CD8-positive, alpha-beta memory T cell (primary cell): ENCODE results near the gene TBCD. TPM values are rescaled to one million over a fixed set of nuclear protein-coding genes. Genes with fewer than 3 reads are reported as not detected.

Experiments
- CTCF ChIA-PET: fragments of 350-600 bp; sonication (Branson Sonifier 250); formaldehyde crosslinking; loops from one replicate; lab custom pipeline; 2021; ENCODE audit warnings: antibody characterized with exemption; lab: Charles Lee
- POLR2A ChIA-PET: fragments of 350-600 bp; sonication (Branson Sonifier 250); formaldehyde crosslinking; loops from one replicate; lab custom pipeline; 2021; ENCODE audit warnings: antibody characterized with exemption; lab: Charles Lee
- DNase-seq, 5 donors: peaks; one replicate each; pipeline versions ENCODE4 v3.0.0 to v3.0.0-alpha.2; 2020 to 2022; ENCODE audit warnings: mixed read lengths in 1 of 5
- H3K27ac ChIP-seq: one replicate; pipeline ENCODE4 v1.7.0; 2013; ENCODE audit warnings: low read depth, mild to moderate bottlenecking, low read length, moderate library complexity
- H3K27me3 ChIP-seq: 2 replicates; pipeline ENCODE4 v1.7.0; 2013; ENCODE audit warnings: low read length, mild to moderate bottlenecking; ENCODE audit not compliant: insufficient read depth, poor library complexity, severe bottlenecking
- H3K36me3 ChIP-seq: 2 replicates; pipeline ENCODE4 v1.7.0; 2013; ENCODE audit warnings: mild to moderate bottlenecking, low read length, moderate library complexity; ENCODE audit not compliant: insufficient read depth
- H3K4me1 ChIP-seq: 2 replicates; pipeline ENCODE4 v1.7.0; 2013; ENCODE audit warnings: mild to moderate bottlenecking, low read length, moderate library complexity; ENCODE audit not compliant: insufficient read depth
- H3K4me3 ChIP-seq: 2 replicates; pipeline ENCODE4 v1.7.0; 2013; ENCODE audit warnings: mild to moderate bottlenecking, low read length
- H3K9me3 ChIP-seq: 2 replicates; pipeline ENCODE4 v1.7.0; 2013; ENCODE audit warnings: mild to moderate bottlenecking, low read length
- H3K27ac Mint-ChIP-seq, 8 donors: one replicate each; pipeline ENCODE4 v1.8.0; 2020 to 2021; ENCODE audit warnings: mixed read lengths in 8 of 8, mild to moderate bottlenecking in 6 of 8, inconsistent platforms in 3 of 8, moderate library complexity in 3 of 8
- H3K27me3 Mint-ChIP-seq, 2 donors: one replicate each; pipeline ENCODE4 v1.8.0; 2020 to 2021; ENCODE audit warnings: mixed read lengths in 2 of 2, mild to moderate bottlenecking in 1 of 2, moderate library complexity in 1 of 2
- H3K36me3 Mint-ChIP-seq, 3 donors: one replicate each; pipeline ENCODE4 v1.8.0; 2020 to 2021; ENCODE audit warnings: mixed read lengths in 3 of 3, inconsistent platforms in 1 of 3, mild to moderate bottlenecking in 1 of 3
- H3K4me1 Mint-ChIP-seq, 3 donors: one replicate each; pipeline ENCODE4 v1.8.0; 2020 to 2021; ENCODE audit warnings: mixed read lengths in 3 of 3, inconsistent platforms in 1 of 3, mild to moderate bottlenecking in 1 of 3
- H3K4me3 Mint-ChIP-seq, 7 donors: one replicate each; pipeline ENCODE4 v1.8.0; 2020 to 2021; ENCODE audit warnings: mixed read lengths in 7 of 7, mild to moderate bottlenecking in 6 of 7, moderate library complexity in 4 of 7, inconsistent platforms in 2 of 7
- H3K9me3 Mint-ChIP-seq, 5 donors: one replicate each; pipeline ENCODE4 v1.8.0; 2020 to 2022; ENCODE audit warnings: mixed read lengths in 5 of 5, mild to moderate bottlenecking in 3 of 5, moderate library complexity in 2 of 5, inconsistent platforms in 1 of 5
- polyA plus RNA-seq: library from polyadenylated mRNA; unstranded; fragments of 300-500 nt; fragmentation: Illumina TruSeq; gene quantifications from one replicate; pipeline ENCODE4 v1.2.3, GENCODE V29; 2021
- total RNA-seq, 2 experiments: library from RNA; stranded (reverse); gene quantifications; one replicate each; pipeline ENCODE4 v1.2.3, GENCODE V29; 2021

TBCD gene
- total and polyA plus RNA-seq, 3 experiments from 2014 or later, result 79.1 to 130 (median 83.7) TPM

DNA sequence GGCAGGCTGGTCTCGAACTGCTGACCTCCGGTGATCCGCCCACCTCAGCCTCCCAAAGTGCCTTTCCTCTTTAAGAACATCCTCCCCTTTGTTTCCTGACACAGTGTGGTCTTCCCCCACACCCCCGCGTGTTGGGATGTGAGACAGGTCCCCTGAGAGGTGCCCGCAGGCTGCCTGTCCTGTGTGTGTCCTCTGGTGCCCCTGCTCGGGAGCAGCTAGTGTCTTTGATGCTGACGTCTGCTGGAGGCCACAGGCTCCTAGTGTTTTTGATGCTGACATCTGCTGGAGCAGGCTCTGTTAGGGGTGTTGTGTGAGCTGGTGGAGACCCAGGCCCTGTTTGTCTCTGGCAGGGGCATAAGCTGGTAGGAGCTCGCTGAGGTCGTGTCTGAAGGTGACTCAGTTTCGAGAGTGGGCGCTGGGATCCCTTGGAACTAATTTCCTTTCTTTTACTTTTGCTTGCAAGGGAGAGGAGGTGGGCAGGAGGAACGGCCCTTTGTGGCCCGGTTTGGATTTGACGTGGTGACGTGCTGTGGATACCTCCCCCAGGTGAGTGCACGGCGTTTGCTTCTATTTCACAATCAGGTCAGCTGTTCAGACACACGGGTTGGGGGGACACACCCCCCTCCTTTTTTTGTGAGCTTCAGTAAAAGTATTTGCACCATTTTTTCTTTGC is 29.4 kb upstream of the TBCD start:
- no peaks in the 10 kb centered on the region for H3K9me3 Mint-ChIP-seq
- peaks cover 20% of the 10 kb centered on the region for H3K36me3 ChIP-seq

DNA sequence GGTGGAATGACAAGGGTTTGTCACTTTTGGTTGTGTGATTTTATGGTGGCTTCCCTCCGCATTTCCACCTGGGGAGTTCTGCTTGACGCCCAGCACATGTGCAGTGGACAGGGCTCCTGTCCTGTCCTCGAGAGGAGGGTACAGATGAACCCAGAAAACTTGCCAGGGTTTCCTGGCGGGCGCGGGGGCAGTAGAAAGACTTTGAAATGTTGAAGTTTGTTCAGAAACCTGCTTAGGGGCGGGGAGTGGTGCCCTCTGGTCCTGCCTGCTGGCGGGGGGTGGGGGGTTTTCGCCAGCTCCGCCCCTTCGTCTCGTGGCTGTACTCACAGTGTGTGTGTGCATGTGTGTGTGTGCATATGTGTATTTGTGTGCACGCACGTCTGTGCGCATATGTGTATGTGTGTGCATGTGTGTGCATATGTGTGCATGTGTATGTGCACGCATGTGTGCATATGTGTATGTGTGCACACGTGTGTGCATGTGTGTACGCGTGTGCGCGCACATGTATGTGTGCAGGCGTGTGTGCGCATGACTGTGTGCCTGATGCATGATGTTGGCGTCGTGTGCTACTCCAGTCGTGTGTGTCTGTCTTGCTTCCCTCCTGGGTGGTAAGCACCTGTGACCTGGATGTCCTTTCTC is 28.6 kb upstream of the TBCD start:
- H3K4me3 ChIP-seq, result no peak overlapping the region
- H3K4me1 Mint-ChIP-seq, result peaks cover 5 to 7% (median 5%) of the 10 kb centered on the region in 3 donors
- ChIA-PET POLR2A (no interaction called here), CTCF (no interaction called here)
- H3K9me3 ChIP-seq, result no peaks in the 10 kb centered on the region
- peaks cover 1% of the 10 kb centered on the region for H3K4me1 ChIP-seq
- peaks cover 21% of the 10 kb centered on the region for H3K36me3 ChIP-seq
- H3K27me3 Mint-ChIP-seq, result no peaks in the 10 kb centered on the region
- H3K27ac ChIP-seq, result no peak overlapping the region
- peak overlapping the region in 3 of 8 donors; percentile 14 to 64 (median 42) for H3K27ac Mint-ChIP-seq
- H3K27me3 ChIP-seq, result no peaks in the 10 kb centered on the region
- peaks cover 3 to 71% (median 18%) of the 10 kb centered on the region in 3 donors for H3K36me3 Mint-ChIP-seq
- no peaks in the 10 kb centered on the region for H3K9me3 Mint-ChIP-seq
- peak overlapping the region in 1 of 7 donors; percentile 50 for H3K4me3 Mint-ChIP-seq
- DNase-seq, result no peak

More for the DNA sequence above, 29.4 kb upstream of the TBCD start:
- ChIA-PET CTCF (no interaction called here), POLR2A (interaction anchor here (0.6 kb wide), 1 partner anchor 36 kb away, joined by 3 read pairs; no protein-coding TSS in a partner anchor)
- H3K27me3 Mint-ChIP-seq, result no peaks in the 10 kb centered on the region
- no peak overlapping the region for H3K27ac ChIP-seq
- peaks cover 13 to 14% (median 13%) of the 10 kb centered on the region in 3 donors for H3K4me1 Mint-ChIP-seq
- peaks cover 3 to 68% (median 16%) of the 10 kb centered on the region in 3 donors for H3K36me3 Mint-ChIP-seq
- H3K4me1 ChIP-seq, result peaks cover 9% of the 10 kb centered on the region
- H3K27ac Mint-ChIP-seq, result no peak overlapping the region
- H3K9me3 ChIP-seq, result no peaks in the 10 kb centered on the region
- DNase-seq, result no peak
- no peaks in the 10 kb centered on the region for H3K27me3 ChIP-seq
- no peak overlapping the region for H3K4me3 Mint-ChIP-seq
- no peak overlapping the region for H3K4me3 ChIP-seq

DNA sequence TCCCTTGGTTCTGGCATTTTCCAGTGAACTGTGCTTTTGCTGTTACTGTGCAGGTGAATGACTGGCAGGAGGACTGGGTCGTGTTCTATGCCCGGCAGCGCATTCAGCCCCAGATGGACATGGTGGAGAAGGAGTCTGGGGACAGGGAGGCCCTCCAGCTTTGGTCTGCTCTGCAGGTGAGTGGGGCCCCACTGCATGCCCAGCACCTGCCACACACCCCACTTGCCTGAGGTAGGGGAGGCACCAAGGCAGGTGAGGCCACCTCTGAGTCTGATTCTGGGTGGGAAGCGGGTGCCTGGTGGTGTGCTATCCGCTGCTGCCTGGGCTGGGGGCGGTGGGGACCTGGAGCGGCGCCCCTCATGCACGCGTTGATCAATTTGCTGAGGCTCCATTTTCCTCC is 25.4 kb upstream of the TBCD start:
- no peak overlapping the region for H3K4me3 Mint-ChIP-seq
- H3K4me1 ChIP-seq, result no peaks in the 10 kb centered on the region
- DNase-seq, result no peak
- H3K36me3 Mint-ChIP-seq, result peaks cover 3 to 59% (median 20%) of the 10 kb centered on the region in 3 donors
- H3K4me3 ChIP-seq, result no peak overlapping the region
- H3K9me3 ChIP-seq, result no peaks in the 10 kb centered on the region
- no peaks in the 10 kb centered on the region for H3K27me3 Mint-ChIP-seq
- H3K27me3 ChIP-seq, result no peaks in the 10 kb centered on the region
- H3K9me3 Mint-ChIP-seq, result no peaks in the 10 kb centered on the region
- peaks cover 0 to 3% (median 0%) of the 10 kb centered on the region in 3 donors for H3K4me1 Mint-ChIP-seq
- no peak overlapping the region for H3K27ac Mint-ChIP-seq
- ChIA-PET POLR2A (no interaction called here), CTCF (no interaction called here)
- H3K36me3 ChIP-seq, result peaks cover 12% of the 10 kb centered on the region
- no peak overlapping the region for H3K27ac ChIP-seq

DNA sequence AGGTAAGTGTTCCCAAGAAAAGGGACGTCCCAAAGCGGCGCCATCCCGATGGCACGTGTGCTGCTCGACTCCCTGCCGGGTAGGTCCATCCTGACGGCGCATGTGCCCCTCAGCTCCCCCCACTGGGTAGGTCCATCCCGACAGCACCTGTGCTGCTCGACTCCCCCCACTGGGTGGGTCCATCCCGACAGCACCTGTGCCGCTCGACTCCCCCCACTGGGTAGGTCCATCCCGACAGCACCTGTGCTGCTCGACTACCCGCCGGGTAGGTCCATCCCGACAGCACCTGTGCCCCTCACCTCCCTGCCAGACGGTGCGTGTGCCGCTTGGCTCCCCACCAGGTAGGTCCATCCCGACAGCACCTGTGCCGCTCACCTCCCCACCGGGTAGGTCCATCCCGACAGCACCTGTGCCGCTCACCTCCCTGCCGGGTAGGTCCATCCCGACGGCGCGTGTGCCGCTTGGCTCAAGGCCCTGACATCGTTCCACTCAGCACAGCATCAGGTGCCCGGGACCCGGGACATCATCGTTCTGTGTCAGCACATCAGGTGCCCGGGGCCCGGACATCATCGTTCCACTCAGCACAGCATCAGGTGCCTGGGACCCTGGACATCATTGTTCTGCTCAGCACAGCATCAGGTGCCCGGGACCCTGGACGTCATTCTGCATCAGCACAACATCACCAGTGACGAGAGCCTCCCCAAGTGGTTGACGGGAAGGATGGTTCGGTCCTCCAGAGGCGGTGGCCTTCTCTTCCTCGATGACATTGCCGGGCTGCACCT is 22.2 kb upstream of the TBCD start:
- Mint-ChIP-seq H3K27ac (peak overlapping the region in 1 of 8 donors; percentile 60), H3K4me1 (peaks cover 0 to 2% (median 0%) of the 10 kb centered on the region in 3 donors), H3K36me3 (peaks cover 6 to 49% (median 12%) of the 10 kb centered on the region in 3 donors), H3K9me3 (peaks cover 0 to 4% (median 0%) of the 10 kb centered on the region in 5 donors), H3K27me3 (no peaks in the 10 kb centered on the region), H3K4me3 (no peak overlapping the region)
- CTCF ChIA-PET, result no interaction called here
- Histone ChIP-seq H3K4me1 (no peaks in the 10 kb centered on the region), H3K27ac (no peak overlapping the region), H3K9me3 (no peaks in the 10 kb centered on the region), H3K36me3 (peaks cover 6% of the 10 kb centered on the region), H3K4me3 (no peak overlapping the region), H3K27me3 (no peaks in the 10 kb centered on the region)
- POLR2A ChIA-PET, result no interaction called here
- DNase-seq, result no peak

DNA sequence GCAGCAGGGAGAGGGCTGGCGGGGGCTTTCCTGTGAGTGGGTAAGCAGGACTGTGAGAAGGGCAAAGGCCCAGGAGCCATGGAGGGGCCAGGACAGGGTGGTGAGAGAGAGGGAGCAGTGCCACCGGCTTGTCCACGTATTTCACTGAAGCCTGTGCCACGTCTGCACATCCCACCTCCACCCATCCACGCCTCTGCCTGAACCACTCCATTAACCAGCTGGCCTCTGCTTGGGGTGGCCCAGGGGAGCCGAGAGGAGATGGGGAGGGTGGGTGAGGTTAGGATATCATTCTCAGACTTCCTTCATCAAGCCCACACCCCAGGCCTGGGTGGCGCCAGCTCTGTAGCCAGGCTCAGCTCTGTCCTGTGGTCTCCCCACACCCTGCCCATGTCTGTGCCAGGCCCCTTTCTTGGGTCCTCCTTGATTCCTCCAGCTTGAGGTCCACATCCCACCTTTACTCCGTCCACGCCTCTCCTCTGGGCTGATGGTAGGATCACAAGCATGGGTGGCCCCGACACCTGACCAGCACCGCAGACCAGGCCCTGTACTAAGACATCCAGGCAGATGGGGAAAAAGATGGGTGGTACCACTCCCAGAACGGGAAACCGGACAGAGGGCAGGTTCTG is 19.6 kb upstream of the TBCD start:
- Mint-ChIP-seq H3K27me3 (no peaks in the 10 kb centered on the region), H3K9me3 (peaks cover 0 to 4% (median 0%) of the 10 kb centered on the region in 5 donors), H3K4me3 (no peak overlapping the region), H3K4me1 (peaks cover 0 to 7% (median 2%) of the 10 kb centered on the region in 3 donors), H3K36me3 (peaks cover 6 to 34% (median 9%) of the 10 kb centered on the region in 3 donors), H3K27ac (no peak overlapping the region)
- POLR2A ChIA-PET, result no interaction called here
- CTCF ChIA-PET, result no interaction called here
- Histone ChIP-seq H3K27ac (no peak overlapping the region), H3K27me3 (no peaks in the 10 kb centered on the region), H3K4me3 (no peak overlapping the region), H3K36me3 (peaks cover 4% of the 10 kb centered on the region), H3K4me1 (no peaks in the 10 kb centered on the region), H3K9me3 (no peaks in the 10 kb centered on the region)
- DNase-seq, result no peak

DNA sequence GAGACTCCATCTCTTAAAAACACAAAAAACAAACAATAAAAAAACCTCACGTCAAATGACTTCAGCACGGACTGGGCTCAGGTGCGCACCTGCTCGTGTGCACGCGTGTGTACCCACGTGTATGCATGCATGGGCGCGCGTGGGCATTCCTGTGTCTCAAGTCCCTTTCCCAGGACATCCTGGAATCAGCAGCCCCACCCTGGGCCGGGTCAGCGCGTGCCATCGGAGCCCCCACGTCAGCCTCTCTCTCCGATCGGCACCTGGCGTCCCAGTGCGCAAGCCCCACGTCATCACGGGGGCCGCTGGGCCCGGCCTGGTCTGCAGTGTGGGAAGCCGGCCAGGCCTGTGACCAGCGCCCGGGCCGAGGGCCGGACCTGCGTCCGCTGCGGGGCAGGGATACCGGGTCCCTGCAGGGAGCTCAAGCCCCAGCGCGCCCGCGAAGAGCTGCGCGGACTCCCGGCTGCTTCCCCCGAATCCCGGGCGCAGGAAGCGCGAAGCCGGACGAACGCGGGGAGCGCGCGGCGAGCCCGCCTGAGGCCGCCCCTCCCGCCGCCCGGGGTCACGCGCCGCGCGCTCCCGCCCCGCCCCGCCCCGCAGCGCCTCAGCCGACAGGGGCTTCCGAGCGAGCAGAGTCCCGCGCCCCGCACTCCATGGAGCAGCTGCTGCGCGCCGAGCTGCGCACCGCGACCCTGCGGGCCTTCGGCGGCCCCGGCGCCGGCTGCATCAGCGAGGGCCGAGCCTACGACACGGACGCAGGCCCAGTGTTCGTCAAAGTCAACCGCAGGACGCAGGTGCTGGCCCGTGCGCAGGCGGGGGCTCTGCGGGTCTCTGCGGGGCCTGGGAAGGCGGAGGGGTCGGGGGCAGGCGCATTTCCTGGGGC is 16.6 kb upstream of the TBCD start, which contains the start of gene FN3K:
TSS of gene FN3K (plus strand) at position 629 of the 880 bp plus-strand sequence. CDS start at position 651, 22 bp downstream.
- H3K27me3 ChIP-seq, result no peaks in the 10 kb centered on the region
- H3K36me3 ChIP-seq, result peaks cover 5% of the 10 kb centered on the region
- peak in 3 of 5 donors; percentile 24 to 38 (median 25) for DNase-seq
- CTCF ChIA-PET, result no interaction called here
- no peaks in the 10 kb centered on the region for H3K4me1 ChIP-seq
- Mint-ChIP-seq H3K27ac (peak within 1 kb of the TSS in 1 of 8 donors; percentile 33), H3K4me1 (peaks cover 0 to 7% (median 2%) of the 10 kb centered on the region in 3 donors), H3K9me3 (peaks cover 0 to 4% (median 0%) of the 10 kb centered on the region in 5 donors), H3K4me3 (peak within 1 kb of the TSS; percentile 55 to 77 (median 71)), H3K36me3 (peaks cover 2 to 20% (median 12%) of the 10 kb centered on the region in 3 donors), H3K27me3 (no peaks in the 10 kb centered on the region)
- no peaks in the 10 kb centered on the region for H3K9me3 ChIP-seq
- peak within 1 kb of the TSS; percentile 31 for H3K27ac ChIP-seq
- POLR2A ChIA-PET, result interaction anchor here (0.6 kb wide), 1 partner anchor 19 kb away, joined by 4 read pairs; the partner anchor contains the start of gene FN3KRP
- peak within 1 kb of the TSS; percentile 43 for H3K4me3 ChIP-seq
